RWPE2 (cell line): Measurements from ENCODE around the gene FBXL17.
"Not testable (repeated sequence)": the region's sequence is repeated elsewhere in the genome, so short reads cannot be mapped to it uniquely, and the experiment has no call there.

ENCODE experiments used
- ATAC-seq: fragments of 200-7000 bp; cut with Tn5 transposase; 3 replicates; pipeline ENCODE4 v1.9.1; 2021; ENCODE audit warnings: low read depth
- DNase-seq: peaks from one replicate; pipeline ENCODE4 v3.0.0-alpha.2; 2020; ENCODE audit warnings: low spot score
- H3K27ac ChIP-seq: fragments of 450-650 bp; 2 replicates; pipeline ENCODE4 v1.5.1; 2017; ENCODE audit warnings: mild to moderate bottlenecking; ENCODE audit not compliant: poor library complexity, severe bottlenecking
- H3K27me3 ChIP-seq: fragments of 250-450 bp; sonication (Bioruptor Pico); 2 replicates; pipeline ENCODE4 v1.5.1; 2021; ENCODE audit warnings: mild to moderate bottlenecking, moderate library complexity; ENCODE audit not compliant: insufficient read depth, poor library complexity, severe bottlenecking
- H3K36me3 ChIP-seq: fragments of 250-450 bp; sonication (Bioruptor Pico); 2 replicates; pipeline ENCODE4 v1.5.1; 2020; ENCODE audit warnings: low read depth, mild to moderate bottlenecking, moderate library complexity
- H3K4me1 ChIP-seq: fragments of 250-450 bp; sonication (Bioruptor Pico); 2 replicates; pipeline ENCODE4 v1.5.1; 2021; ENCODE audit warnings: mild to moderate bottlenecking, moderate library complexity; ENCODE audit not compliant: insufficient read depth, poor library complexity, severe bottlenecking
- H3K4me3 ChIP-seq: fragments of 250-450 bp; sonication (Bioruptor Pico); 2 replicates; pipeline ENCODE4 v1.5.1; 2021; ENCODE audit warnings: mild to moderate bottlenecking, moderate library complexity; ENCODE audit not compliant: severe bottlenecking
- H3K9me3 ChIP-seq: fragments of 250-450 bp; sonication (Bioruptor Pico); 2 replicates; pipeline ENCODE4 v1.5.1; 2021; ENCODE audit warnings: mild to moderate bottlenecking, moderate library complexity; ENCODE audit not compliant: severe bottlenecking
- TF ChIP-seq, protein P1 (sequence below): fragments of 450-650 bp; IDR thresholded peaks from one replicate; pipeline ENCODE4 v1.5.1; 2017; ENCODE audit warnings: mild to moderate bottlenecking, moderate library complexity; ENCODE audit not compliant: poor library complexity, severe bottlenecking

Gene FBXL17

DNA sequence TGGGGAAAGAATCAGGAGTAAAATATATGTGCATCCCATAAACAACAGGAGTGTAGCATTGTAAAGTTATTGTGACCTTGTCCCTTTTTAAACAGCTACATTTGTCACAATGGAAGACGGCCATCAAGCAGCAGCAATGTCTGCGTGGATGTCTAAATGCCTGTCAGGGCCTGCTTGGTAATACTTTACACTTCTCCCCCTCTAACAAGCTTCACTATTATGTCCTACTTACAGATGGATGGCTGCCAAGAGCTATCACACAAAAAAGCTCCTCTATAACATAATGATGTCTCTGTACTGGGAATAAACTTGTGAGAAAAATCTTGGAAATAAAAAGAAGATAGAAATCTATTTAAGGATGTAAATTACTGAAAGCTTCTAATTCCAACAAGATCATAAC is 213.0 kb downstream of the FBXL17 start:
- H3K4me3 ChIP-seq, result no peak overlapping the region
- no peaks in the 10 kb centered on the region for H3K9me3 ChIP-seq
- ATAC-seq (no peak), DNase-seq (no peak)
- TF ChIP-seq, protein P1, sequence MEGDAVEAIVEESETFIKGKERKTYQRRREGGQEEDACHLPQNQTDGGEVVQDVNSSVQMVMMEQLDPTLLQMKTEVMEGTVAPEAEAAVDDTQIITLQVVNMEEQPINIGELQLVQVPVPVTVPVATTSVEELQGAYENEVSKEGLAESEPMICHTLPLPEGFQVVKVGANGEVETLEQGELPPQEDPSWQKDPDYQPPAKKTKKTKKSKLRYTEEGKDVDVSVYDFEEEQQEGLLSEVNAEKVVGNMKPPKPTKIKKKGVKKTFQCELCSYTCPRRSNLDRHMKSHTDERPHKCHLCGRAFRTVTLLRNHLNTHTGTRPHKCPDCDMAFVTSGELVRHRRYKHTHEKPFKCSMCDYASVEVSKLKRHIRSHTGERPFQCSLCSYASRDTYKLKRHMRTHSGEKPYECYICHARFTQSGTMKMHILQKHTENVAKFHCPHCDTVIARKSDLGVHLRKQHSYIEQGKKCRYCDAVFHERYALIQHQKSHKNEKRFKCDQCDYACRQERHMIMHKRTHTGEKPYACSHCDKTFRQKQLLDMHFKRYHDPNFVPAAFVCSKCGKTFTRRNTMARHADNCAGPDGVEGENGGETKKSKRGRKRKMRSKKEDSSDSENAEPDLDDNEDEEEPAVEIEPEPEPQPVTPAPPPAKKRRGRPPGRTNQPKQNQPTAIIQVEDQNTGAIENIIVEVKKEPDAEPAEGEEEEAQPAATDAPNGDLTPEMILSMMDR, result no peak
- H3K27ac ChIP-seq, result no peak overlapping the region
- no peaks in the 10 kb centered on the region for H3K4me1 ChIP-seq
- H3K36me3 ChIP-seq, result no peaks in the 10 kb centered on the region
- no peaks in the 10 kb centered on the region for H3K27me3 ChIP-seq

DNA sequence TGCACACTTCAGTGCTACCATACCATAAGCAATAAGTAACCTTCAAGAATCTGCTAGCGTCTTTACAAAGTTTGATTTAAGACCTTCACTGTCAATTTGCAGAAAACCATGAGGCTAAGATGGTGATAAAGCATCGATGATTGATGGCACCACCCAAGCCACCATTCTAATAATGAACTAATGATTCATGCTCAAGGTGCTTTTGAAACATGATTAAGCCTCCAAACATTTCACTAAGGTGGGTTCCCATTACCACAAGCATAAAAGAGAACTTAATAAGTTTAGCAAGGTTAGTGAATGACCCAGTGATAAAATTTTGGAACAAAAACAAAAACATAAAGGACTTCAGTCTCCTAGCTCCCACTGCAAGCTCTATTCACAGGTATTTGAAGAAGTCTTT is 214.7 kb downstream of the FBXL17 start:
- no peaks in the 10 kb centered on the region for H3K27me3 ChIP-seq
- no peak for ATAC-seq
- no peak for DNase-seq
- H3K27ac ChIP-seq, result no peak overlapping the region
- no peaks in the 10 kb centered on the region for H3K9me3 ChIP-seq
- H3K4me3 ChIP-seq, result no peak overlapping the region
- TF ChIP-seq, protein P1, result no peak
- no peaks in the 10 kb centered on the region for H3K4me1 ChIP-seq
- H3K36me3 ChIP-seq, result no peaks in the 10 kb centered on the region

DNA sequence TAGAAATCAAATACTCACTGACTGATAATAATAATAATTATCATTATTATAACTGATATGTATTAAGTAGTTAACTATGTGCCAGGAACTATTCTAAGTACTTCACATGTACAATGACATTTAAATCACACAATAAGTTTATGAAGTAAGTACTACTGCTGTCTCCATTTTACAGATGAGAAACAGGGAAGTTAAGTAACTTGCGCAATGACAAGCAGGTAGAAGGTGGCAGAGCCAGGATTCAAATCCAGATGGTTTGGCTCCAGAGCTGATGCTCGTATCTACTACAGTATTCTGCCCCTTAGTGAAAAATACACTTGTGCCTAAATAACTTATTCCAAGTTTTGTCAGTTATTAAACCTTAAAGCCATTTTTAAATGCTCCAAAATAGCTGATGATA is 217.3 kb downstream of the FBXL17 start:
- Histone ChIP-seq H3K36me3 (no peaks in the 10 kb centered on the region), H3K4me1 (no peaks in the 10 kb centered on the region), H3K27me3 (no peaks in the 10 kb centered on the region), H3K9me3 (no peaks in the 10 kb centered on the region), H3K4me3 (no peak overlapping the region), H3K27ac (no peak overlapping the region)
- TF ChIP-seq, protein P1, result no peak
- no peak for ATAC-seq
- DNase-seq, result no peak

DNA sequence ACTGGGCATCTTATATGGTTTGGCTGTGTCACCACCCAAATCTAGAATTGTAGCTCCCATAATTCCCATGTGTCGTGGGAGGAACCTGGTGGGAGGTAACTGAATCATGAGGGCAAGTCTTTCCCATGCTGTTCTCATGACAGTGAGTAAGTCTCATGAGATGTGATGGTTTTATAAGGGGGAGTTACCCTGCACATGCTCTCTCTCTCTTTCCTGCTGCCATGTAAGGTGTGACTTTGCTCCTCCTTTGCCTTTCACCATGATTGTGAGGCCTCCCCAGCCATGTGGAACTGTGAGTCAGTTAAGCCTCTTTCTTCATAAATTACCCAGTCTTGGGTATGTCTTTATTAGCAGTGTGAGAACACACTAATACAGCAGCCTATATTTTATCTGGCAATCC is 229.0 kb downstream of the FBXL17 start:
- not testable (repeated sequence) for H3K27me3 ChIP-seq, H3K4me1 ChIP-seq, H3K4me3 ChIP-seq, ATAC-seq, DNase-seq, H3K9me3 ChIP-seq, H3K27ac ChIP-seq, H3K36me3 ChIP-seq

DNA sequence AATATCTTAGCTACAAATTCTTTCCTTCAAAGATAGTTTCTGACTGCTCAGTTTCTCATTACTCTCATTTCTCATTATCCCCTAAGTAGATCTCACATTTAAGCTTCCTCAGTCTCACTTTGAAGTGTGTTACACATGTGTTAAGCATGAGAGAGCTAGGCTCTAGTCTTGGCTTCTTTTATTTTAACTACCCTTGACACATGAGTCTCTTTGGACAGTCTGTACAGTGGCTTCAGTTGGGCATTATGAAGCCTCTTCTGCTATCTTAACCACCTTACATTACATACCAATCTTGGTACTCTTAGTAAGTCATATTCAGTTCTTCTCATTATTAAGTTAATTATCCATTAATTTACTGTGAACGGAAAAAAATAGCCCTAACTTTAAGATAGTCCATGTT is 232.5 kb downstream of the FBXL17 start:
- ATAC-seq, result no peak
- TF ChIP-seq, protein P1, result no peak
- no peak overlapping the region for H3K4me3 ChIP-seq
- no peaks in the 10 kb centered on the region for H3K4me1 ChIP-seq
- H3K36me3 ChIP-seq, result no peaks in the 10 kb centered on the region
- H3K9me3 ChIP-seq, result no peaks in the 10 kb centered on the region
- no peak for DNase-seq
- H3K27me3 ChIP-seq, result no peaks in the 10 kb centered on the region
- H3K27ac ChIP-seq, result no peak overlapping the region
